ENCODE results near the gene SLC7A5.

Gene SLC7A5

DNA sequence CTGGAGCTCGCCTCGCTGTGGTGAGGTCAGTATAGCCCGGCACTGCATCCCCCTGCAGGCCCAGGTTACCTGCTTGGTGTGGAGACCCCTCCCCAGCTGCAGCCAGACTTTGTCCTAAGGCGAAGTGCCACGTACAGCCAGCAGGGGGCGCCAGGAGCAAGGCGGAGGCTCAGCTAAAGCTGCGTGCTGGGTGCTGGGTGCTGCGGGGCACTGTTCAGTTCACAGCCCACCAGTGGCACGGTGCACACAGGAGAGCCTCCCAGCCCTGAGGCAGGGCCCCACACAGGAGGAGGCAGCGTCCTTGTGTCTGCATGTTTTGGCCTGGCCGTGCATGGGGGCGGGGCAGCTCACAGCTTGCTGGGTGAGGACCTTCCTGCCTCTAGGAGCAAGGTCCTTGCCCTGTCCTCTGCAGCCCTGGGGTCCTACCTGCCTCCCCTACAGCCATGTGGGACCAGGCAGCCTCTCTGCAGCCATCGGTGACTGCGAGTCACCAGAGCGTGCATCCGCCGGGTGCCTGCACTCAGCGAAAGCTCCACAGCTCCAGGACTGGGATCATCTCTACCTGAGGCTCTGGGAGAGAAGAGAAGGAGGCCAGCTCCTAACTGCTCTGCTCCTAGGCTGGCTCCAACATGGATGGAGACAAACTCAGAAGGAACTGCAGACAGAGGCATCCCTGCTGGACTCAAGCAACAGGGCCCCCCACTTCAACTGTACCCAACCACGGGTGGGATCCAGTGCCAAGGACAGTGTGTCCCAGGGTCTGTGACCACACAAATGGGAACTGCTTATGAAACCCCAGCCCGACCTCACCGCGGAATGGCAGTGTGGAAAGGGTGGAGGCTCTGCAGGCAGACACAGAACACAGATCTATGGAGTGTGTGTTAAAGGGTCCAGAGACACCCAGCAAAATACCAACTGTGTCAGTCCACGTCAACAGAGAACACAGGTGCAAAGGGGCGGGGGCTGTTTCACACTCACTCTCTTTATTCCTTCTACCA is 19.0 kb downstream of the SLC7A5 start:
- no peak for FAIRE-seq
- peak; percentile 62 for DNase-seq (ENCODE audit: insufficient read length, low spot score)
- TF ChIP-seq, protein P1, sequence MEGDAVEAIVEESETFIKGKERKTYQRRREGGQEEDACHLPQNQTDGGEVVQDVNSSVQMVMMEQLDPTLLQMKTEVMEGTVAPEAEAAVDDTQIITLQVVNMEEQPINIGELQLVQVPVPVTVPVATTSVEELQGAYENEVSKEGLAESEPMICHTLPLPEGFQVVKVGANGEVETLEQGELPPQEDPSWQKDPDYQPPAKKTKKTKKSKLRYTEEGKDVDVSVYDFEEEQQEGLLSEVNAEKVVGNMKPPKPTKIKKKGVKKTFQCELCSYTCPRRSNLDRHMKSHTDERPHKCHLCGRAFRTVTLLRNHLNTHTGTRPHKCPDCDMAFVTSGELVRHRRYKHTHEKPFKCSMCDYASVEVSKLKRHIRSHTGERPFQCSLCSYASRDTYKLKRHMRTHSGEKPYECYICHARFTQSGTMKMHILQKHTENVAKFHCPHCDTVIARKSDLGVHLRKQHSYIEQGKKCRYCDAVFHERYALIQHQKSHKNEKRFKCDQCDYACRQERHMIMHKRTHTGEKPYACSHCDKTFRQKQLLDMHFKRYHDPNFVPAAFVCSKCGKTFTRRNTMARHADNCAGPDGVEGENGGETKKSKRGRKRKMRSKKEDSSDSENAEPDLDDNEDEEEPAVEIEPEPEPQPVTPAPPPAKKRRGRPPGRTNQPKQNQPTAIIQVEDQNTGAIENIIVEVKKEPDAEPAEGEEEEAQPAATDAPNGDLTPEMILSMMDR (IDR thresholded peaks at IDR 0.05; ENCODE audit: insufficient read depth, missing control alignments) = peak; percentile 80

DNA sequence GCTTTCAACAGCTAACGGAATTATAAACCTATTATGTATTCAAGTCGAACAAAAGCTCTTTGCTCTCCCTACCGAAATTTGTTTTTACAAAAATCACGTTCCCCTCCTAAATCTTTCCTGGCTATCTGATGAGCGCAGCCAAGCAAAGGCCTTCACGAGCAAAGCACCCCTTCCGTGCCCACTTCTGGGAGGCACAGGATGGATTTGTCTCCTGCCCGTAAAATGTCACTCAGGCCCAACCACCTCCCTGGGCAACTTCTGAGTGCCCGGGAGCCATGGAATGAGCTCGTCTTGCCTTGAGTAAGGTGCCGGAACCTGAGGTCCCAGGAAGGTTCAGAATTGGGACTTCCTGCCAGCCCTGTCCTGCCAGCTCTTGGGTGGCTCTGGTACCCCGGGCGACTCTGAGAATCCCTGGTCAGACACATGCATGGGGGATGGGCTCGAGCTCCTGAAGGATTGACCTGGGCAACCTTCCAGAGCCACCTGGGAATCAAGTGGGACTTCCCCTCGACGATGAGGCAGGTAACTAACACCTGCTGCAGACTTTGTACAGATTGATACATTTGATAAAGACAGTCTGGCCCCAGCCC is 19.8 kb downstream of the SLC7A5 start:
- TF ChIP-seq, protein P1 (IDR thresholded peaks at IDR 0.05; ENCODE audit: insufficient read depth, missing control alignments) = no peak
- no peak for DNase-seq (ENCODE audit: insufficient read length, low spot score)
- FAIRE-seq = no peak

DNA sequence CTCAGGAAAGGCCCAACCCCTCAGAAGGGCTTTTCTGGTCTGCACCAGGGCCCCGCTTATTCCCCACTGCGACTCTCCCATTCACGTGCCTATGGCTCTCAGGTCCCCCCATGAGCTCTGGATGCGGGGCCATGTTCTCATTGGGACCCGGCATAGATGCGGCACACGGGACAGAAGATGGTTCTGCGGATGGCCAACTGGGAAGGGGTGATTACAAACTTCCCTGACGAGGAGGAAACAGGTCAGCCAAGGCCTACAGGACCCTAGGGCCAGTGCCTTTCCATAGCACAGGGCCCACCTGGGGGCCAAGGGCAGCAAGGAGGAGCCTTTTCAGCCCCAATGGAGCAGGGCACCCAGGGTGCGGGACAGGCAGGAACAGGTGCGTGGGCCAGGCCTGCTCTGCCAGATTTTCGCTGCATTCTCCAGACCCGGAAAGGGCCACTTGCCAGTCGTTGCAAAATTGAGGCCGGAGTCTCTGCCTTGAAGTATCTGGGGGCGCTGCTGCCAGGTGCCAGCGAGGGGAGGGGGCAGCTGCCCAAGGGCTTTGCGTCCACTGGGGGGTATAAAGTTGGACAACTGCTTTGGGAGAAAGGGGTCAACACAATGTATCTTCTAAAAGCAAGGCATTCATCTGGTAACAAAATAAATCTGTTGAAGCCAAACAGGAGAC is 20.5 kb downstream of the SLC7A5 start:
- FAIRE-seq = no peak
- no peak for DNase-seq (ENCODE audit: insufficient read length, low spot score)

DNA sequence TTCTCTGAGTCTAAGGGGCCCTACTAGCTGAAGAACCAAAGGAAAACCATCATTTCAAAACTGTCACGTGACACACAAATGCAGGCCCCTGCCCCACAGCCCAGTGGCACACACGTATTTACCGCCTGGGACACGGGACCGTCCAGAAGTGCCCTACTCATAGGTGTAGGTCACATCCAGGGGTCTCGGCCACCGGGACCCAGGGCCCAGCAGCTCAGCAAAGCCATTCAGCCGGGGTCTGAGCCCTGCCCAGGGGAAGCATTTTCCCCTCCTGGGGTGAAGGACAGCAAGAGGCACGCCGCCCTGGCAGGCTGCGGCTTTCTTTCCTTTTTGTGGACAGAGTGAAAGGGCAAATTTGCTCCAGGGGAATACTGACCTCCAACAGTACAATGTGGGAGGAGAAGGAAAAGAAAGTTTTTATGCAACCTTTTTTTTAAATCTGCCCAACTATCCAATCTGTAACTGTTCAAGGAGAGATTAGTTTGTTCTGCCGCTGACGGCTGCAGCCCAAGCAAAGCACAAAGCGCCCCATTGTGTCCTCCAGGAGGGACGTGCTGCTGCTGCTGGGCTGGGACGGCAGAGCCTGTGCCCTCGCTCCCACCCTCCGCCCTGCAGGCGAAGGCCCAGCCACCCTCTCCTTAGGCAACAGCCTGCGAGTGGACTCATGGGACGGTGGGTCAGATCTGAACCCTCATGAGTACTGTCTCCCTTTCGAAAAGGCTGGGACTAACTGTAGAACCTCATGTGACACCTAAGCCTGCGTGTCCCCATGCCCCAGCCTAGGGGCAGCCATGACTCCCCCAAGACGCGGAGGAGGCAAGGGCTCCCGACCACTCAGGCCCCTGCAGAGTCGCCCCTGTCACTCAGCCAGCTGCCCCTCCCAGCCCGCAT is 21.3 kb downstream of the SLC7A5 start:
- DNase-seq (ENCODE audit: insufficient read length, low spot score) = no peak
- TF ChIP-seq, protein P1 (IDR thresholded peaks at IDR 0.05; ENCODE audit: insufficient read depth, missing control alignments) = no peak
- FAIRE-seq = no peak

More for the DNA sequence above, 20.5 kb downstream of the SLC7A5 start:
- TF ChIP-seq, protein P1 (IDR thresholded peaks at IDR 0.05; ENCODE audit: insufficient read depth, missing control alignments) = no peak

DNA sequence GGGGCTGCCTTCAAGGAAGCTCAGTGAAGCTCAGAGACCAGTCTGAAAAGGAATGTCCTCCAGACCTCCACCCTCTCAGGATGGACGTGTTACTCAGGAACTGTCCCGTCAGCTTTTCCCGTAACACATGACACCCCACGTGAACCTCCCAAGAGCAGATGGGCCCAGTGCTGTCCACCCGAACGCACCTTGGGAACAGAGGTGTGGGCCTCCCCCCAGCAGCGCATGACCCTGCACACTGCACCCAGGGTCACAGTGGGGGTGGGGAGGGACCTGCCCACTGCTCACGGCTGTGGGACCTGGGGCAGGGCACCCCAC is 21.9 kb downstream of the SLC7A5 start:
- TF ChIP-seq, protein P1 (IDR thresholded peaks at IDR 0.05; ENCODE audit: insufficient read depth, missing control alignments) = no peak
- no peak for DNase-seq (ENCODE audit: insufficient read length, low spot score)
- no peak for FAIRE-seq

DNA sequence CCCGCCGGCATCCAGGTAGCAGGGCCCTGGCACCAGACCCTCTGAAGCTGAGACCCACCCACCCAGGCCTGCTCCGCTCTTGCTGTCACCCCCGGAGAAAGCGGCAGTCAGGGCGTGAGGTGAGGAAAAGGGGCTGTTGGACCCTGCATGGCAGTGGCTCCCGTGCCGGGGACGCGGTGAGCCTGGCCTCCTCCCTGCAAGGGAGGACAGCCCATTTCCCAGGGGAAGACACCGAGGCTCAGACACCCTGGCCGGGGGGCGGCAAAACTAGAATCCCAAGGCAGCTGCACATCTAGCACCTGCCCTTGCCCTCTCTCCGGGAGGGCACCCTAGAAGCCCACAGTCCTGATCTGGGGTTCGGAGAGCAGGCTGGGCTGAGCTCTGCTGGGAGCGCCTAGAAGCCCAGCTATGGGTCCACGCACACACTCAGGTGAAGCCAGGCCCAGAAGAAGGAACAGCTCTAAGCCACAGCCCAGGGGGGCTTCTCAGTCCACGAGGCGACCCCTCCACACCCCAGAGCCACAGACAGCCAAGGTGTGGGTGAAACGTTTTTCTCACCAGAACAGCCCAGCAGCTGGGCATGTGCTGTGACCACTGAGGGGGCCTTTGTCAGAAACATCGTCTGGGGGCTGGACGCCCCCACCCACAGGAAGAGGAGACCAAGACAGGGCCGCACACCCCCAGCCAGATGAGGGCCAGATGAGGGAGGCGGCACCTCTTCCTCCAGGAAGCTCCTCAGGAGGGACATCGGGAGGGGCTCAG is 22.4 kb downstream of the SLC7A5 start:
- no peak for DNase-seq (ENCODE audit: insufficient read length, low spot score)
- no peak for FAIRE-seq
- TF ChIP-seq, protein P1 (IDR thresholded peaks at IDR 0.05; ENCODE audit: insufficient read depth, missing control alignments) = no peak

Data from D721Med (cell line).